Neural cell (in vitro differentiated cells): Measurements from ENCODE around the gene SLC5A4. TPM values are rescaled to one million over a fixed set of nuclear protein-coding genes. Genes with fewer than 3 reads are reported as not detected.
"Not testable (repeated sequence)": the region's sequence is repeated elsewhere in the genome, so short reads cannot be mapped to it uniquely, and the experiment has no call there.

Experiments
- H2AFZ ChIP-seq: fragments of 200-600, 300-800 bp; sonication (generic), shearing (Covaris generic); 2 replicates; pipeline ENCODE4 v1.6.0; 2014; ENCODE audit warnings: low read depth, mild to moderate bottlenecking, antibody characterized with exemption, low read length, moderate library complexity
- H3F3A ChIP-seq: fragments of 200-600 bp; shearing (Covaris generic); 2 replicates; pipeline ENCODE4 v1.6.1; 2016; ENCODE audit warnings: mild to moderate bottlenecking, moderate library complexity, mixed read lengths, antibody characterized with exemption, low read length; ENCODE audit not compliant: insufficient read depth, poor library complexity, severe bottlenecking
- H3K27ac ChIP-seq: fragments of 200-600, 300-800 bp; sonication (generic), shearing (Covaris generic); 2 replicates; pipeline ENCODE4 v1.5.1; 2014; ENCODE audit warnings: mild to moderate bottlenecking, low read length, moderate library complexity
- H3K27me3 ChIP-seq: fragments of 300-800, 200-600 bp; sonication (generic), shearing (Covaris generic); 2 replicates; pipeline ENCODE4 v1.6.0; 2014; ENCODE audit warnings: mild to moderate bottlenecking, low read depth, low read length, moderate library complexity; ENCODE audit not compliant: insufficient read depth
- H3K36me3 ChIP-seq: fragments of 300-800, 200-600 bp; sonication (generic), shearing (Covaris generic); 2 replicates; pipeline ENCODE4 v1.5.1; 2014; ENCODE audit warnings: mild to moderate bottlenecking, antibody characterized with exemption, low read length, moderate library complexity; ENCODE audit not compliant: insufficient read depth
- H3K4me2 ChIP-seq: fragments of 300-800, 200-600 bp; sonication (generic), shearing (Covaris generic); 2 replicates; pipeline ENCODE4 v1.6.0; 2014; ENCODE audit warnings: mild to moderate bottlenecking, low read length
- H3K4me3 ChIP-seq: fragments of 300-800, 200-600 bp; sonication (generic), shearing (Covaris generic); 2 replicates; pipeline ENCODE4 v1.5.1; 2014; ENCODE audit warnings: mild to moderate bottlenecking, low read length, moderate library complexity
- H3K79me2 ChIP-seq: fragments of 200-600 bp; shearing (Covaris generic); replicated peaks from 2 replicates; pipeline ENCODE4 v1.6.0; 2014; ENCODE audit warnings: mild to moderate bottlenecking, low read length, moderate library complexity; ENCODE audit not compliant: insufficient read depth
- H3K9ac ChIP-seq: fragments of 300-800, 200-600 bp; sonication (generic), shearing (Covaris generic); 2 replicates; pipeline ENCODE4 v1.6.1; 2016; ENCODE audit warnings: mild to moderate bottlenecking, low read length, mixed read lengths
- H3K9me2 ChIP-seq: fragments of 200-600 bp; shearing (Covaris generic); 2 replicates; pipeline ENCODE4 v1.6.1; 2016; ENCODE audit warnings: mild to moderate bottlenecking, low read length, mixed read lengths; ENCODE audit not compliant: insufficient read depth
- H3K9me3 ChIP-seq: fragments of 200-600, 300-800 bp; sonication (generic), shearing (Covaris generic); 2 replicates; pipeline ENCODE4 v1.6.1; 2016; ENCODE audit warnings: mild to moderate bottlenecking, mixed run types, low read length, moderate library complexity, mixed read lengths
- H4K20me1 ChIP-seq: fragments of 200-600 bp; shearing (Covaris generic); 2 replicates; pipeline ENCODE4 v1.6.1; 2016; ENCODE audit warnings: mild to moderate bottlenecking, mixed run types; ENCODE audit not compliant: insufficient read depth
- EP300 ChIP-seq: fragments of 450-650 bp; conservative IDR thresholded peaks from 2 replicates; pipeline ENCODE4 v1.6.1; 2014; ENCODE audit warnings: antibody characterized with exemption, mild to moderate bottlenecking, moderate library complexity; ENCODE audit not compliant: poor library complexity, severe bottlenecking
- EZH2 ChIP-seq: fragments of 200-600, 300-800 bp; shearing (Covaris generic), sonication (generic); IDR thresholded peaks from 2 replicates; pipeline ENCODE4 v1.6.1; 2014; ENCODE audit warnings: antibody characterized with exemption, low read length, borderline replicate concordance, mild to moderate bottlenecking; ENCODE audit not compliant: insufficient read depth, poor library complexity, severe bottlenecking
- MXI1 ChIP-seq: fragments of 450-650 bp; conservative IDR thresholded peaks from 2 replicates; pipeline ENCODE4 v1.6.1; 2014; ENCODE audit warnings: antibody characterized with exemption, mild to moderate bottlenecking; ENCODE audit not compliant: poor library complexity, severe bottlenecking
- POLR2AphosphoS5 ChIP-seq: IDR thresholded peaks from 2 replicates; pipeline ENCODE4 v1.6.1; 2012
- RAD21 ChIP-seq: fragments of 450-650 bp; conservative IDR thresholded peaks from 2 replicates; pipeline ENCODE4 v1.6.1; 2014; ENCODE audit warnings: antibody characterized with exemption, mild to moderate bottlenecking, moderate library complexity
- SMC3 ChIP-seq: fragments of 450-650 bp; conservative IDR thresholded peaks from 2 replicates; pipeline ENCODE4 v1.6.1; 2014; ENCODE audit warnings: antibody characterized with exemption, mild to moderate bottlenecking, moderate library complexity; ENCODE audit not compliant: poor library complexity
- TAF1 ChIP-seq: IDR thresholded peaks from 2 replicates; pipeline ENCODE4 v1.6.1; 2012; ENCODE audit warnings: low read depth
- polyA minus RNA-seq: library from RNA; depleted of rRNA, polyadenylated mRNA; stranded (reverse); fragments of >200 nt; gene quantifications from 2 replicates; pipeline ENCODE4 v1.2.3, GENCODE V29; 2014
- polyA plus RNA-seq: library from polyadenylated mRNA; depleted of rRNA; stranded (reverse); fragments of >200 nt; gene quantifications from 2 replicates; pipeline ENCODE4 v1.2.3, GENCODE V29; 2014
- TF ChIP-seq, protein P1 (sequence below): fragments of 450-650 bp; IDR thresholded peaks from 2 replicates; pipeline ENCODE4 v1.5.1; 2014; ENCODE audit warnings: antibody characterized with exemption, mild to moderate bottlenecking, moderate library complexity; ENCODE audit not compliant: poor library complexity, severe bottlenecking
- TF ChIP-seq, protein P2 (sequence below): IDR thresholded peaks from 2 replicates; pipeline ENCODE4 v1.6.1; 2012; ENCODE audit warnings: borderline replicate concordance

SLC5A4 gene
- polyA plus RNA-seq = not detected in 2 replicates
- not detected in 2 replicates for polyA minus RNA-seq

DNA sequence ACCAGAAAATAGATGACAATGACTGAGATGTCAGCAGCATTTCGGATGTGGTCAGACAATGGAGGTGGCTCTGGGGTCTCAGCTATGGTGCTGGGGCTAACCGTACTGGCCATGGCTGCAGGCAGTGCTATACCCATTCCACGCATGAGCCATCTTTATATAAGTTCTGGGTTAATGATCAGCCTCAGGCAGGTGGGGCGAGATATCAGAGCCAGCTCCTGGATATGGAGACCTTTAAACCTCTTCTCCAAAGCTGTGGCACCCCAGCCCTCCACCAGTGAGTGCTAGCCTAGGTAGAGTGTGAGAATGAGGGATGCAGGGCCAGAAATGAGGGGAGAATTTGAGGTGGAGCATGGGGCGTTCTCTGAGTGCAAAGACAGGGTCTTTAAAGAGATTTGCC is at the start of gene SLC5A4:
TSS of gene SLC5A4 (minus strand) at position 131 of the 400 bp plus-strand sequence. CDS start at position 113, 18 bp downstream.
- Histone ChIP-seq H3F3A (no peaks in the 10 kb centered on the region), H4K20me1 (no peaks in the 10 kb centered on the region), H3K4me2 (no peak within 1 kb of the TSS), H2AFZ (no peak within 1 kb of the TSS), H3K9ac (no peak within 1 kb of the TSS), H3K79me2 (no peaks in the 10 kb centered on the region), H3K27me3 (no peaks in the 10 kb centered on the region), H3K4me3 (no peak within 1 kb of the TSS), H3K9me2 (no peaks in the 10 kb centered on the region), H3K27ac (no peak within 1 kb of the TSS), H3K9me3 (no peaks in the 10 kb centered on the region), H3K36me3 (no peaks in the 10 kb centered on the region)
- TF ChIP-seq TAF1 = no peak
- TF ChIP-seq MXI1 = no peak
- TF ChIP-seq EZH2 = no peak
- TF ChIP-seq SMC3 = no peak
- TF ChIP-seq, protein P1, sequence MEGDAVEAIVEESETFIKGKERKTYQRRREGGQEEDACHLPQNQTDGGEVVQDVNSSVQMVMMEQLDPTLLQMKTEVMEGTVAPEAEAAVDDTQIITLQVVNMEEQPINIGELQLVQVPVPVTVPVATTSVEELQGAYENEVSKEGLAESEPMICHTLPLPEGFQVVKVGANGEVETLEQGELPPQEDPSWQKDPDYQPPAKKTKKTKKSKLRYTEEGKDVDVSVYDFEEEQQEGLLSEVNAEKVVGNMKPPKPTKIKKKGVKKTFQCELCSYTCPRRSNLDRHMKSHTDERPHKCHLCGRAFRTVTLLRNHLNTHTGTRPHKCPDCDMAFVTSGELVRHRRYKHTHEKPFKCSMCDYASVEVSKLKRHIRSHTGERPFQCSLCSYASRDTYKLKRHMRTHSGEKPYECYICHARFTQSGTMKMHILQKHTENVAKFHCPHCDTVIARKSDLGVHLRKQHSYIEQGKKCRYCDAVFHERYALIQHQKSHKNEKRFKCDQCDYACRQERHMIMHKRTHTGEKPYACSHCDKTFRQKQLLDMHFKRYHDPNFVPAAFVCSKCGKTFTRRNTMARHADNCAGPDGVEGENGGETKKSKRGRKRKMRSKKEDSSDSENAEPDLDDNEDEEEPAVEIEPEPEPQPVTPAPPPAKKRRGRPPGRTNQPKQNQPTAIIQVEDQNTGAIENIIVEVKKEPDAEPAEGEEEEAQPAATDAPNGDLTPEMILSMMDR = no peak
- TF ChIP-seq POLR2AphosphoS5 = no peak
- TF ChIP-seq RAD21 = no peak
- TF ChIP-seq, protein P2, sequence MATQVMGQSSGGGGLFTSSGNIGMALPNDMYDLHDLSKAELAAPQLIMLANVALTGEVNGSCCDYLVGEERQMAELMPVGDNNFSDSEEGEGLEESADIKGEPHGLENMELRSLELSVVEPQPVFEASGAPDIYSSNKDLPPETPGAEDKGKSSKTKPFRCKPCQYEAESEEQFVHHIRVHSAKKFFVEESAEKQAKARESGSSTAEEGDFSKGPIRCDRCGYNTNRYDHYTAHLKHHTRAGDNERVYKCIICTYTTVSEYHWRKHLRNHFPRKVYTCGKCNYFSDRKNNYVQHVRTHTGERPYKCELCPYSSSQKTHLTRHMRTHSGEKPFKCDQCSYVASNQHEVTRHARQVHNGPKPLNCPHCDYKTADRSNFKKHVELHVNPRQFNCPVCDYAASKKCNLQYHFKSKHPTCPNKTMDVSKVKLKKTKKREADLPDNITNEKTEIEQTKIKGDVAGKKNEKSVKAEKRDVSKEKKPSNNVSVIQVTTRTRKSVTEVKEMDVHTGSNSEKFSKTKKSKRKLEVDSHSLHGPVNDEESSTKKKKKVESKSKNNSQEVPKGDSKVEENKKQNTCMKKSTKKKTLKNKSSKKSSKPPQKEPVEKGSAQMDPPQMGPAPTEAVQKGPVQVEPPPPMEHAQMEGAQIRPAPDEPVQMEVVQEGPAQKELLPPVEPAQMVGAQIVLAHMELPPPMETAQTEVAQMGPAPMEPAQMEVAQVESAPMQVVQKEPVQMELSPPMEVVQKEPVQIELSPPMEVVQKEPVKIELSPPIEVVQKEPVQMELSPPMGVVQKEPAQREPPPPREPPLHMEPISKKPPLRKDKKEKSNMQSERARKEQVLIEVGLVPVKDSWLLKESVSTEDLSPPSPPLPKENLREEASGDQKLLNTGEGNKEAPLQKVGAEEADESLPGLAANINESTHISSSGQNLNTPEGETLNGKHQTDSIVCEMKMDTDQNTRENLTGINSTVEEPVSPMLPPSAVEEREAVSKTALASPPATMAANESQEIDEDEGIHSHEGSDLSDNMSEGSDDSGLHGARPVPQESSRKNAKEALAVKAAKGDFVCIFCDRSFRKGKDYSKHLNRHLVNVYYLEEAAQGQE = no peak
- no peak for TF ChIP-seq EP300

DNA sequence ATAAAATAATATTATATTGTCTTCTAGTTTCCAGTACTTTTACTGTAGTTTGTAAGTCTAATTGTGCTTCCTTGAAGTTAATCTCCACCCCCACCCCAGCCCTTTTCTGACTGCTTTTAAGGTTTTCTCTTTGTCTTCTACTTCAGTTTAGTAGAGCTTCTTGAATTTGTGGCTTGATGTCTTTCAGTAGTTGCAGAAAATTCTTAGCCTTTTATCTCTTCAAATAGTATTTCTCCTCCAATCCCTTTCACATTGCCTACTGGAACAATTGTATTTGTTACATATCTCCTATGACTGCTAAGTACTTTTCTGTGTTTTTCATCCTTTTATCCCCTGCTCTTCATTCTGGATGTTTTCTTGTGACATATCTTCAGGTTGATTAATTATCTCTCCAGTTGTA is 38.8 kb upstream of the SLC5A4 start:
- H3K9me2 ChIP-seq, H3K9ac ChIP-seq, H3K4me2 ChIP-seq, H4K20me1 ChIP-seq, H3K27ac ChIP-seq, H3K4me3 ChIP-seq, H3K9me3 ChIP-seq, H3K36me3 ChIP-seq, H3K79me2 ChIP-seq, H3F3A ChIP-seq, H3K27me3 ChIP-seq, H2AFZ ChIP-seq: not testable (repeated sequence)

GRCh38 chr22:32286290-32286840 is 31.2 kb upstream of the SLC5A4 start:
- no peak overlapping the region for H3K4me2 ChIP-seq
- H3K9ac ChIP-seq = no peak overlapping the region
- no peaks in the 10 kb centered on the region for H3F3A ChIP-seq
- H3K9me3 ChIP-seq = no peaks in the 10 kb centered on the region
- H3K79me2 ChIP-seq = no peaks in the 10 kb centered on the region
- H3K4me3 ChIP-seq = no peak overlapping the region
- H3K36me3 ChIP-seq = no peaks in the 10 kb centered on the region
- no peaks in the 10 kb centered on the region for H4K20me1 ChIP-seq
- H2AFZ ChIP-seq = no peak overlapping the region
- TF ChIP-seq RAD21 (no peak), EP300 (no peak), POLR2AphosphoS5 (no peak), SMC3 (no peak), EZH2 (no peak), MXI1 (no peak), TAF1 (no peak)
- TF ChIP-seq, protein P1 = no peak
- TF ChIP-seq, protein P2 = no peak
- no peaks in the 10 kb centered on the region for H3K27me3 ChIP-seq
- no peak overlapping the region for H3K27ac ChIP-seq
- no peaks in the 10 kb centered on the region for H3K9me2 ChIP-seq
